Measurements from ENCODE around the gene CDK9.

DNA sequence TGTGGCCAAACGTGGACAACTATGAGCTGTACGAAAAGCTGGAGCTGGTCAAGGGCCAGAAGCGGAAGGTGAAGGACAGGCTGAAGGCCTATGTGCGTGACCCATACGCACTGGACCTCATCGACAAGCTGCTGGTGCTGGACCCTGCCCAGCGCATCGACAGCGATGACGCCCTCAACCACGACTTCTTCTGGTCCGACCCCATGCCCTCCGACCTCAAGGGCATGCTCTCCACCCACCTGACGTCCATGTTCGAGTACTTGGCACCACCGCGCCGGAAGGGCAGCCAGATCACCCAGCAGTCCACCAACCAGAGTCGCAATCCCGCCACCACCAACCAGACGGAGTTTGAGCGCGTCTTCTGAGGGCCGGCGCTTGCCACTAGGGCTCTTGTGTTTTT lies 3.3 kb downstream of the CDK9 start:
- TF ChIP-seq, protein P1, sequence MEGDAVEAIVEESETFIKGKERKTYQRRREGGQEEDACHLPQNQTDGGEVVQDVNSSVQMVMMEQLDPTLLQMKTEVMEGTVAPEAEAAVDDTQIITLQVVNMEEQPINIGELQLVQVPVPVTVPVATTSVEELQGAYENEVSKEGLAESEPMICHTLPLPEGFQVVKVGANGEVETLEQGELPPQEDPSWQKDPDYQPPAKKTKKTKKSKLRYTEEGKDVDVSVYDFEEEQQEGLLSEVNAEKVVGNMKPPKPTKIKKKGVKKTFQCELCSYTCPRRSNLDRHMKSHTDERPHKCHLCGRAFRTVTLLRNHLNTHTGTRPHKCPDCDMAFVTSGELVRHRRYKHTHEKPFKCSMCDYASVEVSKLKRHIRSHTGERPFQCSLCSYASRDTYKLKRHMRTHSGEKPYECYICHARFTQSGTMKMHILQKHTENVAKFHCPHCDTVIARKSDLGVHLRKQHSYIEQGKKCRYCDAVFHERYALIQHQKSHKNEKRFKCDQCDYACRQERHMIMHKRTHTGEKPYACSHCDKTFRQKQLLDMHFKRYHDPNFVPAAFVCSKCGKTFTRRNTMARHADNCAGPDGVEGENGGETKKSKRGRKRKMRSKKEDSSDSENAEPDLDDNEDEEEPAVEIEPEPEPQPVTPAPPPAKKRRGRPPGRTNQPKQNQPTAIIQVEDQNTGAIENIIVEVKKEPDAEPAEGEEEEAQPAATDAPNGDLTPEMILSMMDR (IDR thresholded peaks at IDR 0.05), result no peak
- TF ChIP-seq POLR2AphosphoS5 (IDR thresholded peaks at IDR 0.05) (no peak), POLR2A (IDR thresholded peaks at IDR 0.05) (no peak)

All from breast epithelium (tissue), 3 donors.